KMS-11 (cell line): Measurements from ENCODE around the gene RNU4-1.
"Not testable (repeated sequence)": the region's sequence is repeated elsewhere in the genome, so short reads cannot be mapped to it uniquely, and the experiment has no call there.

ENCODE experiments used
- H2AFZ ChIP-seq: fragments of 200-600 bp; sonication (generic); 2 replicates; pipeline ENCODE4 v1.6.1; 2016; ENCODE audit warnings: antibody characterized with exemption, mixed run types, low read depth
- H3K27ac ChIP-seq: fragments of 200-600 bp; sonication (generic); 2 replicates; pipeline ENCODE4 v1.6.1; 2016; ENCODE audit warnings: mild to moderate bottlenecking, mixed run types
- H3K27me3 ChIP-seq: fragments of 200-600 bp; sonication (generic); 2 replicates; pipeline ENCODE4 v1.6.1; 2017; ENCODE audit warnings: mild to moderate bottlenecking, low read depth, mixed run types, moderate library complexity; ENCODE audit not compliant: insufficient read depth
- H3K36me3 ChIP-seq: fragments of 200-600 bp; sonication (generic); 2 replicates; pipeline ENCODE4 v1.6.1; 2017; ENCODE audit warnings: mild to moderate bottlenecking, mixed run types; ENCODE audit not compliant: insufficient read depth
- H3K4me1 ChIP-seq: fragments of 200-600 bp; sonication (generic); 2 replicates; pipeline ENCODE4 v1.6.1; 2016; ENCODE audit warnings: mild to moderate bottlenecking, low read depth, mixed run types; ENCODE audit not compliant: poor library complexity, severe bottlenecking
- H3K4me2 ChIP-seq: fragments of 200-600 bp; sonication (generic); 2 replicates; pipeline ENCODE4 v1.7.0; 2016; ENCODE audit warnings: mild to moderate bottlenecking, mixed run types
- H3K4me3 ChIP-seq: fragments of 200-600 bp; sonication (generic); IDR thresholded peaks from 2 replicates; pipeline ENCODE4 v1.6.1; 2017; ENCODE audit warnings: low read depth, low read length, mixed read lengths; ENCODE audit not compliant: insufficient read depth
- H3K79me2 ChIP-seq: fragments of 200-600 bp; sonication (generic); 2 replicates; pipeline ENCODE4 v1.6.1; 2016; ENCODE audit warnings: low read depth, mixed run types; ENCODE audit not compliant: insufficient read depth
- H3K9ac ChIP-seq: fragments of 200-600 bp; sonication (generic); 2 replicates; pipeline ENCODE4 v1.6.1; 2016; ENCODE audit warnings: mild to moderate bottlenecking, mixed run types
- H4K20me1 ChIP-seq: fragments of 200-600 bp; sonication (generic); 2 replicates; pipeline ENCODE4 v1.6.1; 2016; ENCODE audit warnings: mild to moderate bottlenecking, mixed run types; ENCODE audit not compliant: insufficient read depth
- CTCF ChIP-seq: fragments of 200-600 bp; sonication (generic); conservative IDR thresholded peaks from 2 replicates; pipeline ENCODE4 v1.6.1; 2017; ENCODE audit warnings: low read depth, mild to moderate bottlenecking, antibody characterized with exemption, low read length, moderate library complexity, mixed read lengths

The RNU4-1 gene

GRCh38 chr12:120335447-120335846 is 42.4 kb upstream of the RNU4-1 start:
- not testable (repeated sequence) for H3K4me2 ChIP-seq, H4K20me1 ChIP-seq, H3K36me3 ChIP-seq, H2AFZ ChIP-seq, H3K4me3 ChIP-seq, H3K27ac ChIP-seq, H3K4me1 ChIP-seq, H3K9ac ChIP-seq, H3K27me3 ChIP-seq, H3K79me2 ChIP-seq
- TF ChIP-seq CTCF: 0 out of 2 replicates have a peak, but pooled peaks have one; percentile 23

DNA sequence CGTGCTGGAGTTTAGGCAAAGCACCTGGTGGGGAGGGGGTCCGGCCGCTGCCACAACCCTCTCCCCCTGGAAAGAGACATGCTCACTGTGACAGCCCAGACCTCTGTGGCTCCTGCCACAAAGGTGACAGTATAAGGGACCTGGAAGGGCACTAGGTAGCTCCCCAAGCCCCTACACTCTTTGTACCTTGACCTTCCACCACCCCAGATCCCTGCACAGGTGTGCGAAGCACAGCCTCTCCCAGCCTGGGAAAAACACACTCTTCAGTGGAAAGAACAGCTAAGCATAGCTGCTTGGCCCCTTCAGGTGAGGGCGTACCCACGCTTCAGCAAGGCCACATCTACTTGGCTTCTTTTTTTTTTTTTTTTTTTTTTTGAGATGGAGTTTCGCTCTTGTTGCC is 39.5 kb upstream of the RNU4-1 start:
- Histone ChIP-seq H2AFZ (no peak overlapping the region), H3K9ac (no peak overlapping the region), H3K4me1 (no peaks in the 10 kb centered on the region), H3K4me2 (no peak overlapping the region), H4K20me1 (no peaks in the 10 kb centered on the region), H3K27me3 (no peaks in the 10 kb centered on the region), H3K27ac (no peak overlapping the region), H3K36me3 (no peaks in the 10 kb centered on the region), H3K4me3 (no peak overlapping the region), H3K79me2 (no peaks in the 10 kb centered on the region)
- TF ChIP-seq CTCF: no peak

GRCh38 chr12:120332041-120332440 is 39.0 kb upstream of the RNU4-1 start:
- Histone ChIP-seq H3K36me3 (no peaks in the 10 kb centered on the region), H4K20me1 (no peaks in the 10 kb centered on the region)
- TF ChIP-seq CTCF: no peak

GRCh38 chr12:120331390-120331789 is 38.4 kb upstream of the RNU4-1 start:
- no peak overlapping the region for H2AFZ ChIP-seq
- TF ChIP-seq CTCF: no peak
- no peak overlapping the region for H3K27ac ChIP-seq
- no peaks in the 10 kb centered on the region for H4K20me1 ChIP-seq
- no peak overlapping the region for H3K4me2 ChIP-seq
- H3K9ac ChIP-seq: no peak overlapping the region
- no peaks in the 10 kb centered on the region for H3K27me3 ChIP-seq
- H3K36me3 ChIP-seq: no peaks in the 10 kb centered on the region
- H3K4me3 ChIP-seq: no peak overlapping the region
- H3K79me2 ChIP-seq: no peaks in the 10 kb centered on the region
- H3K4me1 ChIP-seq: no peaks in the 10 kb centered on the region

More at GRCh38 chr12:120332041-120332440, 39.0 kb upstream of the RNU4-1 start:
- Histone ChIP-seq H3K4me1 (no peaks in the 10 kb centered on the region), H3K27ac (no peak overlapping the region), H3K27me3 (no peaks in the 10 kb centered on the region), H2AFZ (no peak overlapping the region), H3K4me2 (no peak overlapping the region), H3K9ac (no peak overlapping the region), H3K4me3 (no peak overlapping the region), H3K79me2 (no peaks in the 10 kb centered on the region)
